Cardiac fibroblast (primary cell): ENCODE results near the gene SLC25A21.
"Not testable (repeated sequence)": the region's sequence is repeated elsewhere in the genome, so short reads cannot be mapped to it uniquely, and the experiment has no call there.

Experiments
- DNase-seq, 2 donors: peaks; one replicate each; pipeline versions ENCODE4 v3.0.0 to v3.0.0-alpha.2; 2010; ENCODE audit warnings: low read depth in 2 of 2
- H3K4me3 ChIP-seq, 2 donors: replicated peaks in 1 of 2; 1 replicate in 1 of 2; 2 replicates in 1 of 2; pipeline ENCODE4 v1.5.1; 2011; ENCODE audit warnings: low read depth in 2 of 2, low read length in 2 of 2, mild to moderate bottlenecking in 2 of 2, moderate library complexity in 1 of 2
- CTCF ChIP-seq: IDR thresholded peaks from one replicate; pipeline ENCODE4 v1.5.1; 2011; ENCODE audit warnings: low read depth, mild to moderate bottlenecking, low read length, inconsistent platforms

Gene SLC25A21

DNA sequence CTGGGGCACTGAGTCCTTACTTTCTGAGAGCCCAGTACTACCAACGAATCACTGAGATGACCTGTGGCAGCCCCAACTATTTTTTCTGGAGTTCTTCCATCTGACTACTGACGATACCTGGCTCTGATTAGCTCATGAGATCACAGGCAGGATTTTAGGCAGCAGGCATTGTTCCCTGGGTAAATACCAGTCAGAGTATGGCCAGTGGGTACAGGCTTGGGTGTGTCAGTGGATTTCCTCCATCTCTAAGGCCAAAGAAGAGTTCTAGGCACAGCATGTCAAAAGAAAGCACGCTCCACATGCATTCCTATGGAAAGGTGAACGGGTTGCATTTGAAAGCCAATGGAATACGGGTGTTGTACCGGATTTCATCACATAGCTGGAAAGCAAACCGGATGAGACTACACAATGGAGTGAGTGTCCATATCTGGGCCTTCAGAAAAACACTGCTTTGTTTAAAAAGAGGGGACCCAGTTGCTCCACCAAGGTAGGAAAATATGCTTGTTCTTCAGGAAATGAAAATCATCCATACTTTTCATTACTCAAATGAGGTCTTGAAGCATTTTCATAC, 455.7 kb downstream of the SLC25A21 start:
- H3K4me3 ChIP-seq, result no peak overlapping the region
- no peak for DNase-seq
- no peak for TF ChIP-seq CTCF

DNA sequence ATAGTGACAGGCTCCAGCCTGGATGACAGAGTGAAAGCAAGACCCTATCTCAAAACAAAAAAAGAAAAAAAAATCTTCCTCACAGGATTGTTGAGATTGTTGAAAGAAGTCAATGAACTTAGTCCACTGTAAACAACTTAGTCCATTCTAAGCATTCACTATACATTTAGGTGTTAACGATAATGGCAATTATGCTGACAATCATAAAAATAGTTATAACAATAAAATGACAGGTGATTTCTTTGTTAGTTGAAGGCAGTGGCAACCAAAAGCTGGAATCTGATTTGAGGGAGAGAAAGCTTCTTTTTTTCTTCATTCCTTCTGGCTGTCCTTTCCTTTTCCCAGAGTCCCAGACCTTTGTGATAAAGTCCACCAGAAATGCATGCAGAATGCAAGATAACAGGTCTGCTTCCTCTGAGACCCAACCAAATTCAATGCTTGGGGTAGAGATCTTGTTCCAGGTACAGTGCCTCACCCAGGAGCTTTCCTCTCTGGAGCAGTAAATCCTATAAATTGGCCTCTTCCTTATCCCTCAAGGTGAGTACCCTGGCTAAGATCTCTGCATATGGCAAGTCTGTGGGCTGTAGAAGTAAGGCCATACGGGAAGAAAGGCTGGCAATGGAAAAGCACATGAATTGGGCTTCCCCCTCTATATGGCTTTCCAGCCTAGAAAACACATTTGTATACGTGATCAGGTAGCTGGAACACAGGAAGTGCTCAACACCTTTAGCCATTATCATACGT, 458.3 kb downstream of the SLC25A21 start:
- no peak overlapping the region for H3K4me3 ChIP-seq
- TF ChIP-seq CTCF, result no peak
- no peak for DNase-seq

GRCh38 chr14:36707570-36707969, 464.8 kb downstream of the SLC25A21 start:
- no peak for DNase-seq
- TF ChIP-seq CTCF, result no peak
- H3K4me3 ChIP-seq, result no peak overlapping the region

DNA sequence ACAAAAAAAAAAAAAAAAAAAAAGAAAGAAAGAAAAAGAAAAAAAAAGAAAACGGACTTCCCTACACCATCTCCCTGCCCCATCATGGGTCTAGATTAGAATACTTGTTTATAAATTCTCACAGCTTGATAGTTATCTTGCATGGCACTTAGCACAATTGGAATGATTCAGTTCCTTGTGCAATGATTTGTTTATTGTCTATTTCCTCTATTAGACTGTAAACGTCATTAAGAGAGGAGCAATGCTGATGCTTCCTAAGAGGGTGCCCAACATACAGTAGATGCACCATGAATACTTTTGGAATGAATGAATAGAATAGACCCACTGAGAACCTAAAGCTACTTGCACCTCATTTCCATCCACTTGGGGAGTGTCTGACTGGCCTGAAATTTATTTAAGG, 469.9 kb downstream of the SLC25A21 start:
- no peak overlapping the region for H3K4me3 ChIP-seq
- no peak for TF ChIP-seq CTCF
- DNase-seq, result no peak

DNA sequence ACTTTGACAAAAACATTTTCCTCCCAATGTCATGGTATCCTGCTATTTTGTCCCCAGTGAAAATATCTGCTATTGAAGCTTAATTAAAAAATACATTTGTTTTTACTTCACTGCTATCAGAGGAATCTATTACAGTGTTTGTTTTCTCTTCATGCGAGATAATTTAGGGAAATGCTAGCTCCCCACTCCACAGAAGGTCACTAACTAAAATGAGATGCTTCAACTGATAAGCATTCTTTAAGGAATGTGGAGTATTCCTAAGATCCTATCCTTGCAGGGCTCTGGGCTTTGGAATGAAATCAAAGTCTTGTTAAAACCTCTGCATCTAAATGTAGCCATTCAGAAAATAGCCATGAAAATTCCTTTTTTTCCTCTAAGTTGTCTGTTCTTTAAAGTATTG, 471.3 kb downstream of the SLC25A21 start:
- TF ChIP-seq CTCF, result no peak
- DNase-seq, result no peak
- H3K4me3 ChIP-seq, result no peak overlapping the region

GRCh38 chr14:36700651-36701050, 471.8 kb downstream of the SLC25A21 start:
- H3K4me3 ChIP-seq, result no peak overlapping the region
- DNase-seq, result no peak
- no peak for TF ChIP-seq CTCF

GRCh38 chr14:36699420-36699819, 473.0 kb downstream of the SLC25A21 start:
- not testable (repeated sequence) for DNase-seq, H3K4me3 ChIP-seq
